BJ (cell line): ENCODE measurements around the gene MS4A10. TPM values are rescaled to one million over a fixed set of nuclear protein-coding genes. Genes with fewer than 3 reads are reported as not detected.

Experiments
- CTCF ChIA-PET: fragments of 350-600 bp; formaldehyde crosslinking; extraction: SDS; loops from one replicate; lab custom pipeline; 2021; ENCODE audit warnings: antibody characterized with exemption, inconsistent platforms; lab: Yijun Ruan, JAX
- POLR2A ChIA-PET: fragments of 300-600 bp; sonication (Branson Sonifier 250); formaldehyde crosslinking; extraction: SDS; loops from one replicate; lab custom pipeline; 2021; ENCODE audit warnings: antibody characterized with exemption; lab: Charles Lee
- DNase-seq: peaks from one replicate; pipeline ENCODE4 v3.0.0-alpha.2; 2011; ENCODE audit warnings: low read depth
- H3K27me3 ChIP-seq: 2 replicates; pipeline ENCODE4 v1.6.0; 2011; ENCODE audit warnings: low read length; ENCODE audit not compliant: control insufficient read depth, insufficient read depth
- H3K36me3 ChIP-seq: 2 replicates; pipeline ENCODE4 v1.5.1; 2011; ENCODE audit warnings: low read length; ENCODE audit not compliant: control insufficient read depth, insufficient read depth
- H3K4me3 ChIP-seq: 2 replicates; pipeline ENCODE4 v1.5.1; 2011; ENCODE audit warnings: low read depth, mild to moderate bottlenecking, control low read depth, low read length
- polyA plus RNA-seq: library from polyadenylated mRNA; depleted of rRNA; stranded (reverse); fragments of >200 nt; gene quantifications from 2 replicates; pipeline ENCODE4 v1.2.3, GENCODE V29; 2011
- TF ChIP-seq, protein P1 (sequence below): IDR thresholded peaks from 2 replicates; pipeline ENCODE4 v1.5.1; 2011; ENCODE audit warnings: low read depth, mild to moderate bottlenecking, control low read depth, inconsistent platforms, low read length, moderate library complexity; ENCODE audit not compliant: insufficient read depth

The MS4A10 gene
- polyA plus RNA-seq, 1 experiment: not detected

GRCh38 chr11:60801194-60801593 lies 16.1 kb downstream of the MS4A10 start:
- H3K27me3 ChIP-seq: peaks cover 5% of the 10 kb centered on the region
- TF ChIP-seq, protein P1, sequence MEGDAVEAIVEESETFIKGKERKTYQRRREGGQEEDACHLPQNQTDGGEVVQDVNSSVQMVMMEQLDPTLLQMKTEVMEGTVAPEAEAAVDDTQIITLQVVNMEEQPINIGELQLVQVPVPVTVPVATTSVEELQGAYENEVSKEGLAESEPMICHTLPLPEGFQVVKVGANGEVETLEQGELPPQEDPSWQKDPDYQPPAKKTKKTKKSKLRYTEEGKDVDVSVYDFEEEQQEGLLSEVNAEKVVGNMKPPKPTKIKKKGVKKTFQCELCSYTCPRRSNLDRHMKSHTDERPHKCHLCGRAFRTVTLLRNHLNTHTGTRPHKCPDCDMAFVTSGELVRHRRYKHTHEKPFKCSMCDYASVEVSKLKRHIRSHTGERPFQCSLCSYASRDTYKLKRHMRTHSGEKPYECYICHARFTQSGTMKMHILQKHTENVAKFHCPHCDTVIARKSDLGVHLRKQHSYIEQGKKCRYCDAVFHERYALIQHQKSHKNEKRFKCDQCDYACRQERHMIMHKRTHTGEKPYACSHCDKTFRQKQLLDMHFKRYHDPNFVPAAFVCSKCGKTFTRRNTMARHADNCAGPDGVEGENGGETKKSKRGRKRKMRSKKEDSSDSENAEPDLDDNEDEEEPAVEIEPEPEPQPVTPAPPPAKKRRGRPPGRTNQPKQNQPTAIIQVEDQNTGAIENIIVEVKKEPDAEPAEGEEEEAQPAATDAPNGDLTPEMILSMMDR: no peak
- no peak for DNase-seq
- ChIA-PET POLR2A (no interaction called here), CTCF (interaction anchor here (0.8 to 1.8 kb wide), 3 partner anchors 24 to 30 kb away, joined by 3 to 6 read pairs (median 3); no protein-coding TSS in a partner anchor)
- no peak overlapping the region for H3K4me3 ChIP-seq
- no peaks in the 10 kb centered on the region for H3K36me3 ChIP-seq

- CTCF ChIA-PET: interaction anchor here (0.6 to 1.8 kb wide), 3 partner anchors 22 to 28 kb away, joined by 4 to 6 read pairs (median 4); no protein-coding TSS in a partner anchor
- DNase-seq: no peak
- H3K4me3 ChIP-seq: no peak overlapping the region
- no peaks in the 10 kb centered on the region for H3K36me3 ChIP-seq
- TF ChIP-seq, protein P1: no peak
- POLR2A ChIA-PET: no interaction called here
- peaks cover 5% of the 10 kb centered on the region for H3K27me3 ChIP-seq
These were observed 18.3 kb downstream of the MS4A10 start for GRCh38 chr11:60803273-60803936.

- ChIA-PET CTCF (no interaction called here), POLR2A (no interaction called here)
- DNase-seq: no peak
- Histone ChIP-seq H3K36me3 (no peaks in the 10 kb centered on the region), H3K27me3 (peaks cover 1% of the 10 kb centered on the region), H3K4me3 (no peak overlapping the region)
- TF ChIP-seq, protein P1: no peak
These were observed 24.1 kb downstream of the MS4A10 start for GRCh38 chr11:60809249-60809648.

- POLR2A ChIA-PET: no interaction called here
- no peak for DNase-seq
- CTCF ChIA-PET: interaction anchor here (0.7 to 1.0 kb wide), 2 partner anchors 21 to 22 kb away, joined by 3 read pairs; no protein-coding TSS in a partner anchor
- TF ChIP-seq, protein P1: no peak
- Histone ChIP-seq H3K36me3 (no peaks in the 10 kb centered on the region), H3K27me3 (peaks cover 1% of the 10 kb centered on the region), H3K4me3 (no peak overlapping the region)
These were observed 24.6 kb downstream of the MS4A10 start for GRCh38 chr11:60809691-60810090.

DNA sequence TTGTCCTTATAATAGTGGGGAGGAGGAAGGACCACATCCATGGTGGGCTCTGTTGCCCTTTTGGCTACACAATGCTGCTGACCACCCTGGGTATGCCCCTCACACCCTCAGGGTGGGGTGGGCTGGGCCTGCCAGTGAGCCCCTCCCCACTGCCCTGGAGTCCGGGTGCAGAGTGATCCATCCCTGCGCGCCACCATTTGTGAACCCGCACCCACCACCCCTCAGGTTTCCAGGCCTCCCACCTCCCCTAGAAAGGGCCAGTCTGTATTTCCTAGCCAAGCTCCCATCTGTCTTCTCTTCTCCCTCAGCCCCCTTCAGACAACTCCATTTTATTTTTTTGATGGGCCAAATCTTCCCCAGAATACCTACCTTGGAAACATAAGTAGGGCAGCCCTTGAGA lies 25.0 kb downstream of the MS4A10 start:
- ChIA-PET POLR2A (no interaction called here), CTCF (interaction anchor here (0.7 to 1.0 kb wide), 3 partner anchors 21 to 27 kb away, joined by 3 read pairs; no protein-coding TSS in a partner anchor)
- no peak for DNase-seq
- TF ChIP-seq, protein P1: no peak
- H3K4me3 ChIP-seq: no peak overlapping the region
- peaks cover 1% of the 10 kb centered on the region for H3K27me3 ChIP-seq
- no peaks in the 10 kb centered on the region for H3K36me3 ChIP-seq
